Thoracic aorta (tissue), 2 donors: ENCODE data around the gene PHF20. TPM values are rescaled to one million over a fixed set of nuclear protein-coding genes. Genes with fewer than 3 reads are reported as not detected.

Experiments used
- ATAC-seq: fragments of 150-250 bp; one replicate; pipeline ENCODE4 v1.8.0; 2017; ENCODE audit warnings: low read depth; ENCODE audit not compliant: insufficient number of reproducible peaks, low FRiP score
- DNase-seq: peaks from one replicate; pipeline ENCODE4 v3.0.0-alpha.2; 2020; ENCODE audit warnings: low spot score
- H3K27ac ChIP-seq, 2 donors: fragments of 200-600 bp; sonication (generic); 1 replicate in 1 of 2; 2 replicates in 1 of 2; pipeline ENCODE4 v1.5.1; 2016; ENCODE audit warnings: mild to moderate bottlenecking in 2 of 2, moderate library complexity in 2 of 2
- H3K27me3 ChIP-seq: fragments of 200-600 bp; sonication (generic); replicated peaks from 2 replicates; pipeline ENCODE4 v1.6.0; 2016; ENCODE audit warnings: mild to moderate bottlenecking; ENCODE audit not compliant: insufficient read depth
- H3K36me3 ChIP-seq: fragments of 200-600 bp; sonication (generic); one replicate; pipeline ENCODE4 v1.5.1; 2016
- H3K4me1 ChIP-seq, 2 donors: fragments of 200-600 bp; sonication (generic); 1 replicate in 1 of 2; 2 replicates in 1 of 2; pipeline versions ENCODE4 v1.5.1 to v1.6.0; 2016; ENCODE audit warnings: low read depth in 2 of 2, mild to moderate bottlenecking in 1 of 2; ENCODE audit not compliant: control insufficient read depth in 1 of 2
- H3K4me3 ChIP-seq: fragments of 200-600 bp; sonication (generic); 2 replicates; pipeline ENCODE4 v1.5.1; 2016; ENCODE audit warnings: mild to moderate bottlenecking
- H3K9me3 ChIP-seq: fragments of 200-600 bp; sonication (generic); 2 replicates; pipeline ENCODE4 v1.5.1; 2016
- total RNA-seq, 2 donors: library from RNA; depleted of rRNA; stranded (reverse); fragments of >200 nt; gene quantifications; one replicate each; pipeline versions ENCODE4 v1.1.0 to v1.2.3, GENCODE V29; 2016
- TF ChIP-seq, protein P1 (sequence below): fragments of 200-600 bp; sonication (generic); IDR thresholded peaks from one replicate; pipeline ENCODE4 v1.5.1; 2019; ENCODE audit warnings: antibody characterized with exemption

PHF20 gene
- total RNA-seq, 2 donors from 2014 or later: 35.8 to 46.8 TPM

DNA sequence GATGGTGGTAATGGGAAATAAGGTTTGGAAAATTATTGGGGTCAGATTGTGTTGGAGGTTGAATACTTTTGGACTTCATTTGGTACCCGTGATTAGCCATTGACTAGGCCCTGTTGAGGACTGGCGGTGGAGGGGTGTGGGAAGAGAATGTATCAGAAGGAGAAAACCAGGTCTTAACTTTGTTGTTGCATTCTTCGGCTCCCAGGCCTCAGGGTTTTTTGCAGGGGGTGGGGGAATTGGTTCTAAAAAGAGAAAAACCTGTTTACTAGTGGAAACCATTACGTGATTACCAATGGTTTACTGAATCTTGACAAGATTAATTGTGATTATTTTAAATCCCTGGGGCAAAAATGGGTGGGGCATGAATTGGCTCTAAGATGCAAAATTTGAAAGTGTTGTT is 85.1 kb downstream of the PHF20 start:
- Histone ChIP-seq H3K27me3 (no peaks in the 10 kb centered on the region), H3K36me3 (no peaks in the 10 kb centered on the region), H3K4me1 (no peaks in the 10 kb centered on the region), H3K27ac (no peak overlapping the region), H3K4me3 (no peak overlapping the region), H3K9me3 (no peaks in the 10 kb centered on the region)
- TF ChIP-seq, protein P1, sequence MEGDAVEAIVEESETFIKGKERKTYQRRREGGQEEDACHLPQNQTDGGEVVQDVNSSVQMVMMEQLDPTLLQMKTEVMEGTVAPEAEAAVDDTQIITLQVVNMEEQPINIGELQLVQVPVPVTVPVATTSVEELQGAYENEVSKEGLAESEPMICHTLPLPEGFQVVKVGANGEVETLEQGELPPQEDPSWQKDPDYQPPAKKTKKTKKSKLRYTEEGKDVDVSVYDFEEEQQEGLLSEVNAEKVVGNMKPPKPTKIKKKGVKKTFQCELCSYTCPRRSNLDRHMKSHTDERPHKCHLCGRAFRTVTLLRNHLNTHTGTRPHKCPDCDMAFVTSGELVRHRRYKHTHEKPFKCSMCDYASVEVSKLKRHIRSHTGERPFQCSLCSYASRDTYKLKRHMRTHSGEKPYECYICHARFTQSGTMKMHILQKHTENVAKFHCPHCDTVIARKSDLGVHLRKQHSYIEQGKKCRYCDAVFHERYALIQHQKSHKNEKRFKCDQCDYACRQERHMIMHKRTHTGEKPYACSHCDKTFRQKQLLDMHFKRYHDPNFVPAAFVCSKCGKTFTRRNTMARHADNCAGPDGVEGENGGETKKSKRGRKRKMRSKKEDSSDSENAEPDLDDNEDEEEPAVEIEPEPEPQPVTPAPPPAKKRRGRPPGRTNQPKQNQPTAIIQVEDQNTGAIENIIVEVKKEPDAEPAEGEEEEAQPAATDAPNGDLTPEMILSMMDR: no peak
- DNase-seq (no peak), ATAC-seq (no peak)

DNA sequence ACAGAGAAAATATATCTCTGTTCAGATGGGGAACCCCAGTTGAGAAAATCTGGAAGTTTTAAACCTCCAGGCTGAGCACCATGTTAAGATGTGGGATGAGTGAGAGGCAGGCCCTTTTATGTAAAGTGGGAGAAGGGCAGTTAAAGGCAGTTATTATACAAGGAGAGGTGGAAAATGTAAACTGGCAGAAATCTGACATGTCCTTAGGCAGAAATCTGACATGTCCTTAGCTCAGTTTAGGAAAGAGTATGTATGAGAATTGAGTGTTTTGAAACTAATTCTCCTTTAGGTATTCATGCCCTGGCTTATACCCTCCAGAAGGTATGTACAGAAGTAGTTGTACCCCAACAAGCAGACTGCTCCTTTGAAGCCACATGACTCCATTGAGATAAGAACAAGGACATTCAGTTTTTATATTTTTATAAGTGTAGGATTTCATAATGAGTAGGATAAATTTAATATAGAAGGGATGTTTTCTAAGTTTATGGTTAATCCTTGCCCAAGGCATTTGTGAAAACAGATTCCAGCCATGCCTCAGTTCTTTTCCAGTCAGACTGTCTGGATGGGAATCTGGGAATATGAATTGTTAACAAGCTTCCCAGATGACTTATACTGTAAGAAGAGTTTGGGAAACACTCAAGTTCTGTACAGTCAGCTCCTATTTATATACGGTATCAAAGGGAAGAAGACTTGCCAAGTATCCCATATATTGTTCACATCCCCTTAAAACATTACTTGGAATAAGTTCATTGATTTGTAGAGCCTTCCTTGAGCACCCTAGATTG is 94.8 kb downstream of the PHF20 start:
- TF ChIP-seq, protein P1: no peak
- no peaks in the 10 kb centered on the region for H3K9me3 ChIP-seq
- H3K27me3 ChIP-seq: no peaks in the 10 kb centered on the region
- ATAC-seq: no peak
- H3K4me1 ChIP-seq: peaks cover 8 to 10% of the 10 kb centered on the region in 2 donors
- H3K27ac ChIP-seq: peak overlapping the region in 1 of 2 donors; percentile 46
- no peaks in the 10 kb centered on the region for H3K36me3 ChIP-seq
- H3K4me3 ChIP-seq: no peak overlapping the region
- no peak for DNase-seq

DNA sequence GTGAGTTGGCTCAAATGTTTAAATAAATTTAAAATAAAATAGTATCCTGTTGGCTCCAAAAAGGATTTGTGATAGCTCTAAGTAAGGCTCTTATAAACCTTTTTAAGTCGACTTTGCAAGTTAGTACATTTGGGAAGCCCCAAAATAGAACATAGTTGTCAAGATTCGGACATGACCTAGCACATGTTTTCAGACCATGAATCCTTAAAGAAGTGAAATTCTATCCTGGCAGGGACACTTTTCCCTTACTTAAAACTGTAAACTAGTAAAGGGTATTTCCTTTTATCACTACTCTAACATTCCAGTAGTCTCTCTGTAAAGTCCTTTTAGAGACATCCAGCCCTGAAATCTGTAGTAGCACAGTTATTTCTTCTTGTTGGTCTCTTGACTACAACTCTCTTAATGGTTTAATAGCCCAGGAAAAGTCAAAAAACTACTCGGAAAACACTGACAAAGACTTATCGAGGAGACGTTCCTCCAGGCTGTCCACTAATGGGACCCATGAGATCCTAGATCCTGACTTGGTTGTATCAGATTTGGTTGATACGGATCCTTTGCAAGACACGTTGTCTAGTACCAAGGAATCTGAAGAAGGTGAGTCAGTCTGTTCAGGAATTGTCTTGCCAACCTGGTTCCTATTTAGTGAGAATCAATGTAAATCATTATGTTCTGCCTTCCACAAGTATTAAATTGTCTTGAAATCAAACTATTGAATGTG is 98.9 kb downstream of the PHF20 start:
- Histone ChIP-seq H3K4me3 (peak overlapping the region; percentile 7), H3K27me3 (no peaks in the 10 kb centered on the region), H3K9me3 (no peaks in the 10 kb centered on the region), H3K27ac (peak overlapping the region in 1 of 2 donors; percentile 77), H3K36me3 (no peaks in the 10 kb centered on the region), H3K4me1 (peaks cover 8 to 15% of the 10 kb centered on the region in 2 donors)
- no peak for ATAC-seq
- TF ChIP-seq, protein P1: no peak
- no peak for DNase-seq

DNA sequence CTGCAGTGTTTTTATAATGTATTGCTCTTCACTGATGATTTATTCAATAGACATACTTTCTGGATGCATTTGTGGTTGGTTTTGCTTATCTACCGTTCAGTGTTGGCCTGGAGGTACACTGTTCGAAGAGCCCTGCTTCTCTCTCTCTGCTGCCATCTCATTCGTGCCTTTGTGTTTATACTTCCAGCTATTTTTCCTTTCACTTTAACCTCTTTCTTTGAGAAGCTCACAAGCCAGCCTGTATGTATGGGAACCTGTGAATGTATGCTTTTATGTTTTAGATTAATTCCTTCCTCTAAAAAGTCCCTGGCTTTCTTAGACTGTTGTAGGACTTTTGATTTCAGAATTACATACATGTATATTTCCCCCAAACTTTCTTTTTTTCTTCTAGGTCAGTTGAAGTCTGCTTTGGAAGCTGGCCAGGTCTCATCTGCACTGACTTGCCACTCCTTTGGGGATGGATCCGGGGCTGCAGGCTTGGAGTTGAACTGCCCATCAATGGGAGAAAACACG is 99.5 kb downstream of the PHF20 start:
- DNase-seq: no peak

DNA sequence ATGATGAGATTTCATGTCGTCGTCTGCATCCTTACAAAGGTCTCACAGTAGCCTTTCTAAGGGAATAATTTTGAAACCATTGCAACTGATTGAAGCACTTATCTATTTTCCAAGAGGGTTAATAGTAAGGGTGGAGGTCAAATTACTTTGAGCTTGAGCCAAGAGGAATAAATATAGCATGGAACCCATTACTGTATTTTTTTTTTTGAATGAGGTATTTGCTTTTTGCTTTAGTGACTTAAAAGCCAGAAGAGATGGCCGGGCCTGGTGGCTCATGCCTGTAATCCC is 104.2 kb downstream of the PHF20 start:
- ATAC-seq (no peak), DNase-seq (no peak)
- Histone ChIP-seq H3K9me3 (no peaks in the 10 kb centered on the region), H3K4me3 (no peak overlapping the region), H3K4me1 (peaks cover 3 to 8% of the 10 kb centered on the region in 2 donors), H3K27me3 (no peaks in the 10 kb centered on the region), H3K27ac (peak overlapping the region in 1 of 2 donors; percentile 32), H3K36me3 (no peaks in the 10 kb centered on the region)
- TF ChIP-seq, protein P1: no peak

More for the DNA sequence above, 99.5 kb downstream of the PHF20 start:
- H3K27ac ChIP-seq: peak overlapping the region in 1 of 2 donors; percentile 77
- H3K27me3 ChIP-seq: no peaks in the 10 kb centered on the region
- no peaks in the 10 kb centered on the region for H3K36me3 ChIP-seq
- peak overlapping the region; percentile 7 for H3K4me3 ChIP-seq
- no peaks in the 10 kb centered on the region for H3K9me3 ChIP-seq
- H3K4me1 ChIP-seq: peaks cover 7 to 12% of the 10 kb centered on the region in 2 donors
- TF ChIP-seq, protein P1: no peak
- ATAC-seq: no peak
